GM12872 (cell line): Measurements from ENCODE around the gene SLC13A5.

Source experiments
- CTCF ChIP-seq: IDR thresholded peaks from 3 replicates; pipeline ENCODE4 v1.5.1; 2011; ENCODE audit warnings: low read depth, mild to moderate bottlenecking, low read length, moderate library complexity; ENCODE audit not compliant: insufficient read depth

SLC13A5 gene

GRCh38 chr17:6638046-6638908 is 74.9 kb downstream of the SLC13A5 start:
- TF ChIP-seq CTCF = no peak

- TF ChIP-seq CTCF = no peak
These were observed 75.7 kb downstream of the SLC13A5 start for GRCh38 chr17:6637458-6637840.

- TF ChIP-seq CTCF = no peak
These were observed 76.3 kb downstream of the SLC13A5 start for GRCh38 chr17:6636616-6637457.

- TF ChIP-seq CTCF = no peak
These were observed 77.1 kb downstream of the SLC13A5 start for GRCh38 chr17:6636105-6636504.
